Stimulated activated CD4-positive, alpha-beta T cell treated with anti-CD3 and anti-CD28 coated beads, Interleukin-15, amount 100 ng/mL, for 24 hours (primary cell): Measurements from ENCODE around the gene ARHGEF12.

ENCODE experiments used
- DNase-seq: peaks from one replicate; pipeline ENCODE4 v3.0.0-alpha.2; 2020

ARHGEF12 gene

GRCh38 chr11:120432056-120433018, 96.1 kb downstream of the ARHGEF12 start:
- peak; percentile 21 for DNase-seq

GRCh38 chr11:120441592-120441991, 105.4 kb downstream of the ARHGEF12 start:
- DNase-seq: no peak

DNA sequence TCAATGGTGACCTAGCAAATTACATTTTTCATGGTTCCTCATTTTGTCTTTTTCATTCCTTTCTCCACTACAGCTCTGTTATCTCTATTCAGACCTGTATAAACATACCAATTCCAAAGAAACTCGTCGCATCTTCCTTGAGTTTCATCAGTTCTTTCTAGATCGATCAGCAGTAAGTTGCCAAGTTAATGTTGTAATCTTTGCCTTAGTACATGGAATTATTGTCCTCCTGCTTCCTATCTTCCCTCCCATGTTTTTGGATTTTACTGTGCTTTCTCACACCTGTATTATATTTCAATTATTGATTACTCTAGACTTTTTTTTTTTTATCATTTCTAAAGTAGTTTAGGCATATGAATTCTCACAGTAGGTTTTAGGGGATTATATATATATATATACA, 105.8 kb downstream of the ARHGEF12 start:
- DNase-seq: no peak

DNA sequence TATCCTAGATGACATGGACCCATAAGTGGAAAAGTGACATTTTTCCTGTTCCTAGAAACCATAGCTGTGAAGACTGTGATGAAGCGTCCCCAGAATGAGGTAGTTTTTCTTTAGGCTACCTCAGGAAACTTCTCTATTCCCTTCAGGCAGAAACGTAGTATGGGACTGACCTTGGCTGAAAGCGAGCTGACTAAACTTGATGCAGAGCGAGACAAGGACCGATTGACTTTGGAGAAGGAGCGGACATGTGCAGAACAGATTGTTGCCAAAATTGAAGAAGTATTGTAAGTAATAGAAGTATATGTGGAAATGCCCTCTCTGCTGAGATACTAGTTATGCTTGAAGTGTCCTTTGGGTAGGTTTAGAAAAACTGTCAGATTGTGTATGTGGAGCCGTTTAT, 110.6 kb downstream of the ARHGEF12 start:
- DNase-seq: no peak

DNA sequence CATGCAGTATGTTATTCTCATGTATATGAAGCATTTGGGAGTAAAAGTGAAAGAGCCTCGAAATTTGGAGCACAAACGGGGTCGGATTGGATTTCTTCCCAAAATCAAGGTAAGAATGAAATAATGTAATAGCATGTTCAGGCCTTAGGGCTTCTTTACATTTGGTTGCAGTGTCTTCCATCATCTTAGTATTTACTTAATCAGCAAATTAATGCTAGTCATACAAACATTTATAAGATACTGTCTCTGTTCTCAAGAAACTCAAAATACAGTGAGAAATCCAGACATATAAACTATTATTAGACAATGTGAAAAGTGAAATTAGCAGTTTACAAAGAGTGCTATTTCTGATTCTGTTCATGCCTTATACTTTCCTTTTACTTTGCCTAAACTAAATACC, 112.0 kb downstream of the ARHGEF12 start:
- no peak for DNase-seq

DNA sequence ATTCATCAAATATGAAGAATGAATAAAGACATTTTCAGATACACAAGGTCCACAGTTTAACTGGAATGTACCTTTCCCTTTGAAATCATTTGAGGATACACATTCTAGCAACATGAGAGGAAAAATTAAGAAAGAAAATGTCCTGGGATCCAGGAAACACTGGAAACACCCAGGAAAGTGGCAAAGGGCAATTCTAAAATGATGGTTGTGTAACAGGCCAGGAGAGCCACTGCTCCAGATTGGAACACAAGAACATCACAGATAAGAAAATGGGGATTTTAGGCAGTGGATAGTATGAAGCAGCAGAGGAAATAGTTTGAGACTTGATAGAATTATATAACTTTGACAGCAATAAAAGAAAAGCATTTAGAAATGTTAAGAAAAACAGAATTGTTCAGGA, 119.3 kb downstream of the ARHGEF12 start:
- no peak for DNase-seq

DNA sequence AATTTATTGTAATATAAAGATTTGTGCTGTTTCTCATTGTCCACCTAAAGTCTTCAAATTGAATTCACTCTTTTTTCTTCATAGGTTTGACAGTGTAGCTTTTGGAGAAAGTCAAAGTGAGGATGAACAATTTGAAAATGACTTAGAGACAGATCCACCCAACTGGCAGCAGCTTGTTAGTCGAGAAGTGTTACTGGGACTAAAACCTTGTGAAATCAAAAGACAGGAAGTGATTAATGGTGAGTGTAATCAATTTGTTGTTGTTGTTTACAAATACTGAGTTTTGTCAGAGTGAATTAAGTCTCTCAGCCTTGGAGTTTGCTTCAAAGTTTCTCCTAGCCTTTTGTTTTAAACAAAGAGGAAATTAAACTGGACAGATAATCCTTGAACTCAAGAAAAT, 121.8 kb downstream of the ARHGEF12 start:
- no peak for DNase-seq

- no peak for DNase-seq
Measured at GRCh38 chr11:120462825-120463224, 126.6 kb downstream of the ARHGEF12 start.

DNA sequence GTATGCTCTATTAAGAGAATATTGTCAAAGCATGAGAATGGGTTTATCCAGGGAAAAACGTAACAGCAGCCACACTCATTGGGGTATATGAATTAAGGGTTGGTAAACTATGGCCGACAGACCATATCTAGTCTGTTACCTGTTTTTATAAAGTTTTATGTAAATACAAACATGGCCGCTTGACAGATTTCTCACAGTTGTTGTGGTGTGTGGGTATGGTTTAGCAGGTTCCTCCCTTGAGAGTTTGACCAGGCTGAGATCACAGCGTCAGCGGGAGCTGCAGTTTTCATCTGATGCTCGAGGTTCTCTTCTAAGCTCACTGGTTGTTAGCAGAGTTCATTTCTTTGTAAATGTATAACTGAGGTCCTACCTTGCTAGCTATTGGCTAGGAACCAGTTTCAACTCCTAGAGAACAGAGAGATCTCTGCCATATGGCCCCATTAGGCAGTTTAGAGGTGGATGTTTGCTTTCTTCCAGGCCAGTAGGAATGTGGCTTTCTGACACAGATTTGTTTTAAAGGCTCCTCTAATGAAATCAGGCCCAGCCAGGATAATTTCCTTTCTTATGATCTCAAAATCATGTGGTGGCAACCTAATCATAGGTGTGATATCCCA, 129.8 kb downstream of the ARHGEF12 start:
- no peak for DNase-seq

- DNase-seq: no peak
Measured at GRCh38 chr11:120467627-120468026, 131.4 kb downstream of the ARHGEF12 start.

GRCh38 chr11:120471131-120471530, 134.9 kb downstream of the ARHGEF12 start:
- no peak for DNase-seq

DNA sequence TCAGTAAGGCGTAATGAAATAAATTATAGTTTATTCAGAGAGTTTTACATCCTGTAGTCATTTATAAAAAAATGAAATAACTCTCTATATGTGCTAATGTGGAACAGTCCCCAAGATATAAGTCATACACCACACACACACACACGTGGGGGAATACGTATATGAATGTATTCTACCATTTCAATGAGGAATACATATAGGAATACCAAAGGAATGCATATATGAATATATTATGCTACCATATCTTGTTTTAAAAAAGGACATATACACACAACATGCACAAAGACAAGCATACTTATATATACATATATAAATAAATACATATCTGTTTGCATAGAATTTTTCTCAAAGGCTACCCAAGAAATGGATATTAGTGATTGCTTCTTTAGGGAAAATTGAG, 135.8 kb downstream of the ARHGEF12 start:
- no peak for DNase-seq

- no peak for DNase-seq
Measured at GRCh38 chr11:120473503-120473902, 137.3 kb downstream of the ARHGEF12 start.

- no peak for DNase-seq
Measured at GRCh38 chr11:120482149-120482548, 145.9 kb downstream of the ARHGEF12 start.

DNA sequence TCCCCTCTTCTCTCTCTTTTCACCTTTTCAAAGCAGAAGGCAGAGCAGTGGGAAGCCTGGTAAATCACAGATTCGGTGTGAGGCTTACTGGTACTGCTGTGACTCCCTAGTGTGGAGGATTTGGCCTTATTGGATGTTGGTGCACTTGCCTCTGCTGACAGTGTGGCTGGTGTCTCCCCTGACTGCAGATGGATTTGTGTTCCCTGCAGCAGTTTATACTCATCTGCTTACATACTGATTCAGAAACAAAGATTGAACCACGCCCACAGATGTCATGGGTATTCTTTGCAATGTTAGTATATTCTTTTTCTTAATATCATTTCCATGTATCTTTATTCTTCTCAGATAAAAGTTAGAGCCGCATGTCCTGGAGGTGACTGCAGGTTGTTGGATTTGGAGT, 148.5 kb downstream of the ARHGEF12 start:
- no peak for DNase-seq

GRCh38 chr11:120486138-120486537, 149.9 kb downstream of the ARHGEF12 start:
- no peak for DNase-seq

GRCh38 chr11:120489799-120490198, 153.6 kb downstream of the ARHGEF12 start:
- no peak for DNase-seq

DNA sequence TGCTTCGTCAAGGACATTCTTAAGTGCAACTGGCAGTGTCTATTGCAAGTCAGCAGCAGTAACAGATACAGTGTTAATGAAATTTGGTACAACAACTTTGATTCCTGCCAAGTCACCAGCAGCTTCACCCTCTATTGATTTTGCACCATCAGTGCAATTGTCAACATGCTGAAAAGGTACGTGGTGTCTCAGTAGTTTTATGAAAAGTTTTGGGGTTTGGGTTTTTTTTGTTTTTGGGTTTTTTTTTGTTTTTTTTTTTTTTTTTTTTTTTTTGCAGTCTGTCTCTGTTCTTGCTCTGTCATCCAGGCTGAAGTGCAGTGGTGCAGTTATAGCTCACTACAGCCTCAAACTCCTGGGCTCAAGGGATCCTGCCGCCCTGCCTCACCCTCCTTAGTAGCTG, 156.3 kb downstream of the ARHGEF12 start:
- no peak for DNase-seq

GRCh38 chr11:120494595-120494994, 158.4 kb downstream of the ARHGEF12 start:
- DNase-seq: no peak

DNA sequence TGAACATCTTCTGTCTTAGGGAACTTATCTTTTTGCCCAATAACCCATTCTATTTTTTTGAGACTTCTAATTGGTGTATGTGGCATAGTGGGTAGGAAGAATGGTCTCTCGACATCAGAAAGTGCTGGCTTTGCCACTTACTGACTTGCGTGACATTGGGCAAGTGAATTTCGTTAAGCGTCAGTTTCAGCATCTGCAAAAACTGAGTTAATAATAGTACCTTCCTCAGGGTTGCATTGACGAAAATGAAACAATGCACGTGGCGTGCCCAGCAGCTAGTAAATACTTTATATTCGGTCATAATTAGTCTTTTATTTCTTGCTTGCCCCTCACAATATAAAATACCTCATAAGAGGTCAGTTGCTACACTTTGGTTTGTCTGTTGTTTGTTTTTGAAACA, 162.9 kb downstream of the ARHGEF12 start:
- DNase-seq: no peak

DNA sequence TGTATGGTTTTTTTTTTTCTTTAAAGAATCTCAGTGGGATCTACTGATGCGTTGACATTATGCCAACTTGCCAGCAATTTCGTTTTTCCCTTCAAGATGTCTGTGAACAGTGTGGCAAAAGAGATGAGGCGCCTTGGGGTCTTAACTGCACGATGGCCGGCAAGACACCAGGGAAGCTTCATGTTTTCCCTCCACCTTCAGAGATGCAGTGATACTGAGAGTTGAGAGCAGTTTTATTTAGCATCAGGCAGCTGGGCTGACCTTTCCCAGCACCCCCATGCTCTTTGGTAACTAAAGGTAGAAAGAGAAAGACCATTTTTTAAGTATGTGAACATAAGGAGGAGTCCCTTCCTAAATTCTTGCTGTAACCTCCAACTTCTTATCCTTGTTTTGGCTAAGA, 163.6 kb downstream of the ARHGEF12 start:
- DNase-seq: no peak

GRCh38 chr11:120500414-120501071, 164.3 kb downstream of the ARHGEF12 start:
- no peak for DNase-seq

DNA sequence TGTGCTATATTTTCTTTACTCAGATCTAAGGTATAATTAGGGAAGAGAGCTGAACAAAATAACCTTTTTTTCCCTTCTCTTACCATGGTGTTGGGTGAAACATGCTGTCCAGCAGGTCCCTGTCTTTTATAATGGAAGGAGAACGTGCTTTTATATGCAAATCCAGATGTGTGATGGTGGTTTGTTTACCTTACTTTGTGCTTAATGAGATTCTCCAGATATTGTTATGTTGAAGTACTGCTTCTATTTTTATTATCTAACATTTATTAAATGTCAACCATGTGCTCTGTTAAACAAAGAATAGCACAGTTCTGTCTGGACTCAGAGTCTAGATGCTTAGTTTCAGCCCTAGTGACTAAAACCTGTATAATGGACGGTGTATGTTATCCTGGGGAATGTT, 165.2 kb downstream of the ARHGEF12 start:
- DNase-seq: no peak
